ENCODE results near the gene NKX1-1.

DNA sequence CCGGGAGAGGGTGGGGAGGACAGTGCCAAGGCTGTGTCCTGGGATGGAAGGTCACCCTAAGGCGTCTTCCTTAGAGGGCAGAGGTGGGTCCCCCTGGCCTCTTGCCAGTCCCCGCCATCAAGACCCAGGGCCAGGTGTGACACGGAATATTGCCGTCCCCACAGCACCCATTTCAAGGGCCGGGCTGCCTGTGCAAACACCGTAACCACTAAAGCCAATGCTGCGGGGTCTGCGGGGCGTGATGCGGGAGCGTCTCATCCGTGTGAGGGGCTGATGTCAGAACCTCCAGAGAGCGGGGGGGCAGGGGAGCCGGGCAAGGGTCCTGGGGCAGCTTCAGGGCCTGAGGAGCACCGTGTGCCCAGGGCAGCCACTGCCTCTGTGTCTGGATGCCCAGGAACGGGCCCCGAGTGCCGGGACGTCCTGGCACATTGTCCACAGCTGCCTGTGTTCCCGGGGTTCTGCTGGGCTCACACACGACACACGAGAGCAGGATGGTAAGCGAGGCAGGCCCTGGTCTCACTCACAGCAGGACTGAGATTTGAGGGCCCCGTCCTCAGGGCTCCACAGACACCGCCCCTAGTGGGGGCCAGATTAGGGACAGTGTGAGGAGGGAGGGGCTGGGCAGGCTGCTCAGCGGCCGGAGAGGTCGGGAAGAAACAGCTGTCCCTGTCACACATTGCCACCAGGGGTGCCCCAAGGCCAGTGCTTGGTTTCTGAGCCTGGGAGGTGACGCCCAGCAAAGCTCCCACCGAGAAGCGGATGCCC is 29.2 kb downstream of the NKX1-1 start:
- TF ChIP-seq POLR2A (IDR thresholded peaks at IDR 0.05), result no peak
- TF ChIP-seq, protein P1, sequence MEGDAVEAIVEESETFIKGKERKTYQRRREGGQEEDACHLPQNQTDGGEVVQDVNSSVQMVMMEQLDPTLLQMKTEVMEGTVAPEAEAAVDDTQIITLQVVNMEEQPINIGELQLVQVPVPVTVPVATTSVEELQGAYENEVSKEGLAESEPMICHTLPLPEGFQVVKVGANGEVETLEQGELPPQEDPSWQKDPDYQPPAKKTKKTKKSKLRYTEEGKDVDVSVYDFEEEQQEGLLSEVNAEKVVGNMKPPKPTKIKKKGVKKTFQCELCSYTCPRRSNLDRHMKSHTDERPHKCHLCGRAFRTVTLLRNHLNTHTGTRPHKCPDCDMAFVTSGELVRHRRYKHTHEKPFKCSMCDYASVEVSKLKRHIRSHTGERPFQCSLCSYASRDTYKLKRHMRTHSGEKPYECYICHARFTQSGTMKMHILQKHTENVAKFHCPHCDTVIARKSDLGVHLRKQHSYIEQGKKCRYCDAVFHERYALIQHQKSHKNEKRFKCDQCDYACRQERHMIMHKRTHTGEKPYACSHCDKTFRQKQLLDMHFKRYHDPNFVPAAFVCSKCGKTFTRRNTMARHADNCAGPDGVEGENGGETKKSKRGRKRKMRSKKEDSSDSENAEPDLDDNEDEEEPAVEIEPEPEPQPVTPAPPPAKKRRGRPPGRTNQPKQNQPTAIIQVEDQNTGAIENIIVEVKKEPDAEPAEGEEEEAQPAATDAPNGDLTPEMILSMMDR (IDR thresholded peaks at IDR 0.05), result no peak
